Lung (tissue), 16 donors: ENCODE measurements around the gene DRP2. TPM values are rescaled to one million over a fixed set of nuclear protein-coding genes. Genes with fewer than 3 reads are reported as not detected.
A peak's percentile ranks its signal among the peaks of the same experiment; 100 is the strongest.
"Not testable (repeated sequence)": the region's sequence is repeated elsewhere in the genome, so short reads cannot be mapped to it uniquely, and the experiment has no call there.

ENCODE experiments used
- ATAC-seq: fragments of 200-7000 bp; cut with Tn5 transposase; one replicate; pipeline ENCODE4 v1.9.1; 2020; ENCODE audit warnings: moderate number of reproducible peaks; ENCODE audit not compliant: insufficient read depth, low FRiP score
- DNase-seq, 3 donors: peaks; one replicate each; pipeline ENCODE4 v3.0.0-alpha.2; 2013 to 2017
- H3K27ac ChIP-seq, 2 donors: one replicate each; pipeline ENCODE4 v1.5.1; 2013; ENCODE audit warnings: mild to moderate bottlenecking in 2 of 2, moderate library complexity in 2 of 2, control low read depth in 1 of 2, inconsistent platforms in 1 of 2, low read depth in 1 of 2, low read length in 1 of 2
- H3K27me3 ChIP-seq, 3 donors: one replicate each; pipeline ENCODE4 v1.5.1; 2013; ENCODE audit warnings: low read length in 2 of 3; ENCODE audit not compliant: control insufficient read depth in 3 of 3, insufficient read depth in 3 of 3
- H3K36me3 ChIP-seq, 4 donors: one replicate each; pipeline ENCODE4 v1.5.1; 2013; ENCODE audit warnings: low read length in 4 of 4, mild to moderate bottlenecking in 1 of 4, moderate library complexity in 1 of 4; ENCODE audit not compliant: control insufficient read depth in 4 of 4, insufficient read depth in 4 of 4
- H3K4me1 ChIP-seq, 5 donors: one replicate each; pipeline ENCODE4 v1.5.1; 2013; ENCODE audit warnings: low read length in 5 of 5, mild to moderate bottlenecking in 2 of 5, moderate library complexity in 1 of 5; ENCODE audit not compliant: control insufficient read depth in 5 of 5, insufficient read depth in 5 of 5
- H3K4me3 ChIP-seq: one replicate; pipeline ENCODE4 v1.5.1; 2013; ENCODE audit warnings: mild to moderate bottlenecking, control low read depth, moderate library complexity
- H3K9ac ChIP-seq, 2 donors: one replicate each; pipeline ENCODE4 v1.5.1; 2013; ENCODE audit warnings: low read length in 2 of 2, control low read depth in 1 of 2; ENCODE audit not compliant: insufficient read depth in 1 of 2
- H3K9me3 ChIP-seq, 4 donors: one replicate each; pipeline ENCODE4 v1.5.1; 2013; ENCODE audit warnings: low read length in 3 of 4, mild to moderate bottlenecking in 1 of 4, moderate library complexity in 1 of 4; ENCODE audit not compliant: control insufficient read depth in 4 of 4, insufficient read depth in 3 of 4
- CTCF ChIP-seq: IDR thresholded peaks from 2 replicates; pipeline ENCODE4 v1.5.1; 2012; ENCODE audit warnings: mild to moderate bottlenecking; ENCODE audit errors: control extremely low read depth, extremely low read depth
- WGBS, 2 donors: extraction: QIAGEN DNeasy Blood & Tissue Kit; methylation state at CpG; one replicate each; pipeline ENCODE4 v1.1.7; 2013; 5-methylcytosine and 5-hydroxymethylcytosine counted together
- long read RNA-seq, 5 donors: transcript quantifications; one replicate each; lab custom pipeline, GENCODE V29; 2026
- polyA plus RNA-seq, 2 donors: library from polyadenylated mRNA; stranded (reverse); fragments of 200-250 nt; gene quantifications; one replicate each; pipeline ENCODE4 v1.2.1, GENCODE V29; 2013
- total RNA-seq, 2 donors: library from RNA; depleted of rRNA in 1 of 2; stranded (reverse); fragments of >200 nt in 1 of 2; gene quantifications; one replicate each; pipeline ENCODE4 v1.2.1, GENCODE V29; 2014 to 2021
- donor health status: control.
- donor health status: control.
- donor health status: Bipolar disorder and iron deficiency.
- donor health status: healthy.
- donor health status: DM: yes; HTN: yes; CAD: no.

Gene DRP2
- total RNA-seq (under 1 TPM; 0.03 to 0.74 TPM), polyA plus RNA-seq (under 1 TPM in 1 of 2 donors, not detected in 1; 0.01 TPM)
- long read RNA-seq, donor 1, result 0 reads
- long read RNA-seq, donor 2, result 0 reads
- long read RNA-seq, donor 3, result 0 reads
- long read RNA-seq, donor 4, result 0 reads
- long read RNA-seq, donor 5, result 0 reads

DNA sequence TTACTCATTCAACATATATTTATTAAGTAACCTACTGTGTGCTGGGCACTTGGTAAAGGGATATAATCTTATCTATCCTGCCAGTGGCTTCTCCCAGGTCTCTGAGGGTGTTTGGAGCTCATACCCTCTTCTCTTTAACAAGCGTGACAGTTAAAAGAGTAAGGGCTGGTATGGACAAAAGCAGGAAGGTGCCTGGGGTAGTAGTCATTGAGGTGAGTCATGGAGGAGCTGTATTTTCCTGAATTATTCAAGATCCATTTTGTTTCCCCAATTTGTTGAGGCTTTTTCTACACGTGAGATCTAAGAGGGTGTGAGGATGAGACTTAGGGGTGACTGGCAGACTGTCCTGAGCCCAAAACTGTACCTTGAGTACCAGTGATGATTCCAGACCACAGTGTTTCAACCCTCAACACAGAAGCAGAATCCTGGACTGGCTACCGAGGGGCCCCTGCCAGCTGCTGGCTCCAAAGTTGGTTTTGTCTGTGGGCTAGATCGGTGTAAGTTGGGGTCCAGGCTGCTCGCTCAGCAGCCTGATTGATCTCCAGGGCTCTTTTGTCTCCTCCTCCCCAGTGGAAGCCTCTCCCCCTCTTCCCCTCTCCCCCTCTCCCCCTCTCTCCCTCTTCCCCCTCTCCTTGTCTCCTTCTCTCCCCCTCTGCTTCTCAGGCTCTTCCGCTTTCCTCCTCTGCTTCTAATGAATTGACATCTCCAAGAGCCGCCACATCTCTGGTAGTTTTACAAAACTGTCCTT is at the start of gene DRP2:
TSS of gene DRP2 (plus strand) at position 671 of the 748 bp plus-strand sequence. CDS start 11,862 bp downstream, outside the sequence.
- 65 to 80% methylated on average over 6 to 7 of the region's 7 CpGs for WGBS, 2 donors
- no peak for ATAC-seq

GRCh38 chrX:101171883-101172400 is 47.6 kb upstream of the DRP2 start:
- Histone ChIP-seq H3K9me3 (peaks cover 0 to 2% (median 0%) of the 10 kb centered on the region in 4 donors), H3K36me3 (no peaks in the 10 kb centered on the region), H3K9ac (no peak overlapping the region), H3K4me1 (no peaks in the 10 kb centered on the region), H3K27ac (no peak overlapping the region), H3K4me3 (no peak overlapping the region), H3K27me3 (peaks cover 0 to 7% (median 0%) of the 10 kb centered on the region in 3 donors)
- no peak for DNase-seq
- ATAC-seq, result no peak
- no peak for TF ChIP-seq CTCF
- 55 to 78% methylated on average over 4 of the region's 4 CpGs for whole genome bisulfite sequencing, 2 donors

More for the DNA sequence above, at the start of gene DRP2:
- Histone ChIP-seq H3K27me3 (peaks cover 0 to 23% (median 2%) of the 10 kb centered on the region in 3 donors), H3K9me3 (no peaks in the 10 kb centered on the region), H3K36me3 (no peaks in the 10 kb centered on the region), H3K4me1 (peaks cover 0 to 5% (median 0%) of the 10 kb centered on the region in 5 donors), H3K27ac (no peak within 1 kb of the TSS), H3K4me3 (no peak within 1 kb of the TSS), H3K9ac (no peak within 1 kb of the TSS)
- no peak for TF ChIP-seq CTCF
- no peak for DNase-seq

DNA sequence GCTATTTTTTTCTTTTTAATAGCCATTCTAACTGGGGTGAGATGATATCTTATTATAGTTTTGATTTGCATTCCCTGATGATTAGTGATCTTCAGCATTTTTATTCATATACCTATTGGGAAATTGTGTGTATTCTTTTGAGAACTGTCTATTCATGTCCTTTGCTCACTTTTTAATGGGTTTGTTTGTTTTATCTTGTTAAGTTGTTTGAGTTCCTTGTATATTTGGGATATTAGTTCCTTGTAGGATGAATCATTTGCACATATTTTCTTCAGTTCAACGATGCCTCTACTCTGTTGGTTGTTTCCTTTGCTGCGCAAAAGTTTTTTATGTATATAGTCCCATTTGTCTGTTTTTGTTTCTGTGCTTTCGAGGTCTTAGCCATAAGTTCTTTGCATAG is 43.1 kb upstream of the DRP2 start:
- Histone ChIP-seq H3K4me3 (no peak overlapping the region), H3K27ac (no peak overlapping the region), H3K27me3 (peaks cover 0 to 7% (median 0%) of the 10 kb centered on the region in 3 donors), H3K9me3 (peaks cover 0 to 9% (median 0%) of the 10 kb centered on the region in 4 donors), H3K9ac (no peak overlapping the region), H3K36me3 (no peaks in the 10 kb centered on the region), H3K4me1 (no peaks in the 10 kb centered on the region)
- ATAC-seq, result no peak
- no peak for TF ChIP-seq CTCF
- WGBS, 2 donors, result 80 to 97% methylated on average over 3 of the region's 3 CpGs
- DNase-seq, result no peak

DNA sequence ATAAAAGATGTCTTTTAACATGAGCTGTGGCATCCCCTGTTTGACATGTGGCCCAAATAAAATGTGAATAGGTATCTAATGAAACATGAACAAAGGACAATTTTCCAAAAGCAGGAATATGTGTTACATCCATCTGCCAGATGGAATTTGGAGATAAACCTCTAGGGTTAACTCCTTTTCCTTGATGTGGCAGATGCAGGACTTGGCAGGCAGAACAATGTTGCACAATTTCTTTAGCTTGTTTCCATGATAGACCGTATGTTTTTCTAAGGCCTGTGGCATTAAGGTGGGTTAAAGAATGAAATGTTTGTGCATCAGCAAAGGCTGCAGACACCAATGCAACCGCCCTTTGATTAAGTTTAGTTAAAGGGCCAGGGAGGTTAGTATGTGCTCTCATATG is 34.7 kb upstream of the DRP2 start:
- WGBS, 2 donors, result 43 to 49% methylated on average over 2 of the region's 2 CpGs
- DNase-seq, result peak in 1 of 3 donors; percentile 19
- not testable (repeated sequence) for H3K4me1 ChIP-seq, H3K27me3 ChIP-seq, H3K4me3 ChIP-seq, H3K9ac ChIP-seq, H3K27ac ChIP-seq, H3K36me3 ChIP-seq, ATAC-seq, H3K9me3 ChIP-seq

DNA sequence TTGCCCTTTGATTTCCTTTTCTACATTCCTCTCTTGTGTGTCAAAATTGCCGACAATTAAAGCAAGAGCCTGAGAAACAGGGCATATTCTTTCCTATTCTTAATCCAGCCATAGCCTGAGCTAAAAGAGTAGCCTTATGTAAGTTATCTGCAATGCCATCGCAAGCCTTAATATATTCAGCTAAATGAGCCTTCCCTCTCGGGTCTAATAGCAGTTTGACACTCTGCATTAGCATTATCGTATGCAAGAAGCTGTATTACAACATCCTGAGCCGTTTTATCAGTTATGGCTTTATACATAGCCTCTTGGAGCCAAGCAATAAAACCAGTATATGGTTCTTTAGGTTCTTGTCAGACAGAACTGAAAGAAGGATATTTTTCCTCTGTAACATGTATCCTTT is 31.6 kb upstream of the DRP2 start:
- H3K27me3 ChIP-seq, DNase-seq, H3K36me3 ChIP-seq, H3K9me3 ChIP-seq, H3K4me3 ChIP-seq, H3K27ac ChIP-seq, H3K4me1 ChIP-seq, ATAC-seq, H3K9ac ChIP-seq: not testable (repeated sequence)
- 62 to 85% methylated on average over 5 of the region's 5 CpGs for WGBS, 2 donors
